Right lobe of liver (tissue), 4 donors: ENCODE data around the gene ADGRD1.

Experiments
- CTCF ChIP-seq, 4 donors: fragments of 200-600 bp in 3 of 4; fragments of 450-650 bp in 1 of 4; IDR thresholded peaks; one replicate each; pipeline versions ENCODE4 v1.5.1 to v1.8.0; 2016 to 2022; ENCODE audit warnings: antibody characterized with exemption in 4 of 4, mild to moderate bottlenecking in 2 of 4
- POLR2A ChIP-seq: fragments of 450-650 bp; IDR thresholded peaks from one replicate; pipeline ENCODE4 v1.6.1; 2017; ENCODE audit warnings: antibody characterized with exemption, mild to moderate bottlenecking
- donor health status: DM: no; HTN: no; CAD: no.
- donor health status: DM: no; HTN: no; CAD: no.
- donor health status: DM: no; HTN: yes; CAD: no.

GRCh38 chr12:131026754-131027153 is 73.0 kb downstream of the ADGRD1 start:
- no peak for TF ChIP-seq CTCF (IDR thresholded peaks at IDR 0.05)
- TF ChIP-seq POLR2A: no peak
